ENCODE results near the gene PDCD6IP. TPM values are rescaled to one million over a fixed set of nuclear protein-coding genes. Genes with fewer than 3 reads are reported as not detected.
A peak's percentile ranks its signal among the peaks of the same experiment; 100 is the strongest.

PDCD6IP gene
- total and polyA plus RNA-seq, 7 donors = 30.6 to 152 (median 116) TPM

DNA sequence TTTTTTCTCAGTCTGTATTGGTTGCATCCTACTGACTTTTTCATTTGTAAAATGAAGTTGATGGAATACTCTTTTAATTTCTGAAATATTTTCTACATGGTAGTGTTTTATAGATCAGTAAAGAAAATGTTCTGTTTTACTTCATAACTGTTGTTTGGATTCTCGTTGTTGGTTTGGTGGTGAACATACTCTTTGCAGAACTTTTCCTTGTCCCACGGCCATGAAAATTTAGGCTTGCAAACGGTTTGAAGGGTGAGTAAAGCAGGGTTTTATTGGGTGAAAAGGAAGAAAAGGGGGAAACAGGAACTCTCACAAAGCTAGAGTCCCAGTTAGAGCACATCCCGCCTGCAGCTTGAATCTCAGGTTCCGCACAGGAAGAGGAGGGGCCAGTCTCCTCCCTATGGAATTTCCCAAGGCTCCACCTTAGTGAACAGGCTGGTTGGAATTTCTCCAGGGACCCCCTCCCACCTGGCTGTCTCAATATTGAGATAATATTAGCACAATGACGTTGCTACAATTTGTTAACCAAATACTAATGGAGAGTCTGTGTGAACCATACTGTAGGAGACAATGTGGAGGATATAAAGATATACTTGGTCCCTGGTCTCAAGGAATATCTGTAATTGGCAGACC lies 5.6 kb downstream of the PDCD6IP start:
- Histone ChIP-seq H3K4me3 (no peak overlapping the region), H3K27me3 (ENCODE audit: insufficient read depth in 3 of 3, low read length in 2 of 3) (no peaks in the 10 kb centered on the region), H3K9me3 (no peaks in the 10 kb centered on the region), H3K4me1 (peaks cover 52% of the 10 kb centered on the region), H3K36me3 (ENCODE audit: insufficient read depth in 1 of 2, low read depth in 1 of 2) (no peaks in the 10 kb centered on the region), H3K27ac (no peak overlapping the region)
- WGBS, 3 donors = 82 to 94% (median 87%) methylated on average over 6 of the region's 6 CpGs
- DNase-seq = no peak
- ATAC-seq = no peak
- intact Hi-C loops (cut with DNase I) = loop anchor here in 1 of 2 donors (5.0 kb wide), 1 partner anchor 362 kb away; the partner anchor contains the start of gene UBP1
- TF ChIP-seq, protein P1, sequence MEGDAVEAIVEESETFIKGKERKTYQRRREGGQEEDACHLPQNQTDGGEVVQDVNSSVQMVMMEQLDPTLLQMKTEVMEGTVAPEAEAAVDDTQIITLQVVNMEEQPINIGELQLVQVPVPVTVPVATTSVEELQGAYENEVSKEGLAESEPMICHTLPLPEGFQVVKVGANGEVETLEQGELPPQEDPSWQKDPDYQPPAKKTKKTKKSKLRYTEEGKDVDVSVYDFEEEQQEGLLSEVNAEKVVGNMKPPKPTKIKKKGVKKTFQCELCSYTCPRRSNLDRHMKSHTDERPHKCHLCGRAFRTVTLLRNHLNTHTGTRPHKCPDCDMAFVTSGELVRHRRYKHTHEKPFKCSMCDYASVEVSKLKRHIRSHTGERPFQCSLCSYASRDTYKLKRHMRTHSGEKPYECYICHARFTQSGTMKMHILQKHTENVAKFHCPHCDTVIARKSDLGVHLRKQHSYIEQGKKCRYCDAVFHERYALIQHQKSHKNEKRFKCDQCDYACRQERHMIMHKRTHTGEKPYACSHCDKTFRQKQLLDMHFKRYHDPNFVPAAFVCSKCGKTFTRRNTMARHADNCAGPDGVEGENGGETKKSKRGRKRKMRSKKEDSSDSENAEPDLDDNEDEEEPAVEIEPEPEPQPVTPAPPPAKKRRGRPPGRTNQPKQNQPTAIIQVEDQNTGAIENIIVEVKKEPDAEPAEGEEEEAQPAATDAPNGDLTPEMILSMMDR (IDR thresholded peaks at IDR 0.05) = no peak

DNA sequence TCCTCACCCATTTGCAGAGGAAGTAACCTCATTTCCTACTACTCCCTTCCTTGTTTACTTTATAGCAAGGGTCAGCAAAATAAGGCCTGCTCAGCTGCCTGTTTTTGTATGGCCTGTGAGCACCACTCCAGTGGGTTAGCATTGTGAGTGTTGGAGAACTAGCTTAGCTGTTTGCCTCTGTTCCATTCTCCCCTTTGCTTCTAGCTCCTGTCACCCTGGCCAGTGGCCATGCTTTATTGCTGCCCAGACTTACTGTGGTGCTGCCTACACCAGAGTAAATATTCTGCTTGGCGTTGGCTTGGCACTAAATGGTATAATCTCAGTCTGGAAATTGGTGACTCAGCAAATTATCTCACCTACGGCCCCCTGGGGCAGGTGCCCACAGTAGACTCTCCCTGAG lies 8.8 kb downstream of the PDCD6IP start:
- Histone ChIP-seq H3K4me1 (peaks cover 29% of the 10 kb centered on the region), H3K27ac (peak overlapping the region; percentile 8), H3K36me3 (ENCODE audit: insufficient read depth in 1 of 2, low read depth in 1 of 2) (peaks cover 0 to 3% of the 10 kb centered on the region in 2 donors), H3K27me3 (ENCODE audit: insufficient read depth in 3 of 3, low read length in 2 of 3) (no peaks in the 10 kb centered on the region), H3K4me3 (no peak overlapping the region), H3K9me3 (no peaks in the 10 kb centered on the region)
- no peak for DNase-seq
- peak in 3 of 4 donors; percentile 17 to 32 (median 23) for ATAC-seq
- TF ChIP-seq, protein P1 (IDR thresholded peaks at IDR 0.05) = no peak
- WGBS, 3 donors = 46 to 58% (median 50%) methylated on average over 2 of the region's 2 CpGs
- intact Hi-C loops (cut with DNase I) = no loop called here

DNA sequence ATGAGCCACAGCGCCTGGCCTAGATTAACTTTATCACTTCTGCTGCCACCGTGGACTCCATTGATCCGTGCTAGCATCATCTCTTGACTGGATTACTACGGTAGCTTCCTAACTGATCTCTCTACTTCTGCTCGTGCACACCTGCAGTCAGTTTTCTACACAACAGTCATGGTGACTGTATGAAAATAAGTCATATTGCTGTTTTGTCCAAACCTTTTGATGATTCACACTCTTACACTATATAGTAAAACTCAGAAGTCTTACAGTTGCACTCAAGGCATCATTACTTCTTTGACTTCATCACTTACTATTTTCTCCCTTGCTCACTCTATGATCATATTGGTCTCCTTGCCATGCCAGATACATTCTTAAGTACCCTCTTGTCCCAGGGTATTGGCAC lies 10.1 kb downstream of the PDCD6IP start:
- no peak overlapping the region for H3K27ac ChIP-seq
- H3K4me1 ChIP-seq = peaks cover 28% of the 10 kb centered on the region
- TF ChIP-seq, protein P1 (IDR thresholded peaks at IDR 0.05) = no peak

DNA sequence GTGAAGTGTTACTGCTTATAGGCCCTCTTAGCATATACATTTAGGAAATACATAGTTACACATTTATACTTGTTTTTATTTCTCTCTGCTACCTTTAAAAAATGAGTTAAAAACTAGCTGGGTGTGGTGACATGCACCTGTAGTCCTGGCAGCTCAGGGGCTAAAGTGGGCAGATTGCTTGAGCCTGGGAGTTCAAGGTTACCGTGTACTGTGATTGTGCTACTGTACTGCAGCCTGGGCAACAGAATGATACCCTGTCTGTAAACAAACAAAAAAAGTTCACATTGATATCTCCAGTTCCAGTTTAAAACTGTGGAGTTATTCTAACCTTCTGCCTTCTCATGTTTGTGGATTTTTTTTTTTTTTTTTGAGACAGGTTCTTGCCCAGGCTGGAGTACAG lies 12.1 kb downstream of the PDCD6IP start:
- no peak overlapping the region for H3K4me3 ChIP-seq
- intact Hi-C loops (cut with DNase I) = no loop called here
- no peak for DNase-seq
- H3K27ac ChIP-seq = no peak overlapping the region
- H3K9me3 ChIP-seq = no peaks in the 10 kb centered on the region
- TF ChIP-seq, protein P1 (IDR thresholded peaks at IDR 0.05) = no peak
- peaks cover 28% of the 10 kb centered on the region for H3K4me1 ChIP-seq
- H3K27me3 ChIP-seq (ENCODE audit: insufficient read depth in 3 of 3, low read length in 2 of 3) = no peaks in the 10 kb centered on the region
- 56 to 85% (median 78%) methylated on average over 1 of the region's 1 CpG for WGBS, 3 donors
- no peak for ATAC-seq
- peaks cover 0 to 30% of the 10 kb centered on the region in 2 donors for H3K36me3 ChIP-seq (ENCODE audit: insufficient read depth in 1 of 2, low read depth in 1 of 2)

More for the DNA sequence above, 10.1 kb downstream of the PDCD6IP start:
- Histone ChIP-seq H3K27me3 (ENCODE audit: insufficient read depth in 3 of 3, low read length in 2 of 3) (no peaks in the 10 kb centered on the region), H3K9me3 (no peaks in the 10 kb centered on the region), H3K4me3 (no peak overlapping the region), H3K36me3 (ENCODE audit: insufficient read depth in 1 of 2, low read depth in 1 of 2) (peaks cover 0 to 13% of the 10 kb centered on the region in 2 donors)
- intact Hi-C loops (cut with DNase I) = no loop called here
- no peak for ATAC-seq
- no peak for DNase-seq
- WGBS, 3 donors = 88 to 97% (median 97%) methylated on average over 5 of the region's 5 CpGs

DNA sequence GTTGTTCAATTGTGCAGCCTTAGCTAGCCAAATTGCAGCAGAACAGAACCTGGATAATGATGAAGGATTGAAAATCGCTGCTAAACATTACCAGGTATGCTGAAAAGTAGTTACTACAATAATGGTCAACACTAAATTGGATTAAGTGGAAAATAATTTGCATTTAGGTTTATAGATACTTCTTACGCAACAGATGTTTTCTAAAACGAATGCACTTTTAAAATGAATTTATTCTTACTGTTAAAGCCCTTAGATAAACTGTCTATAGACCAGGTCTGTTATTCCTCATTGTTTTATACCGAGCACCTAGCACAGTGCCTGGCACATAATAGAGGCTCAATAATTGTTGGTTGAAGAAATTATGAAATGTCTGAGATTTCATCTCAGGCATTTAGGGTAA lies 23.6 kb downstream of the PDCD6IP start:
- H3K4me3 ChIP-seq = no peak overlapping the region
- peaks cover 2 to 56% of the 10 kb centered on the region in 2 donors for H3K36me3 ChIP-seq (ENCODE audit: insufficient read depth in 1 of 2, low read depth in 1 of 2)
- no peak for DNase-seq
- no peaks in the 10 kb centered on the region for H3K4me1 ChIP-seq
- ATAC-seq = no peak
- intact Hi-C loops (cut with DNase I) = no loop called here
- TF ChIP-seq, protein P1 (IDR thresholded peaks at IDR 0.05) = no peak
- no peaks in the 10 kb centered on the region for H3K9me3 ChIP-seq
- H3K27ac ChIP-seq = no peak overlapping the region
- no peaks in the 10 kb centered on the region for H3K27me3 ChIP-seq (ENCODE audit: insufficient read depth in 3 of 3, low read length in 2 of 3)
- WGBS, 3 donors = 95 to 98% (median 97%) methylated on average over 4 of the region's 4 CpGs

All from psoas muscle (tissue), 8 donors.